ENCODE measurements around the gene ANKS3. TPM values are rescaled to one million over a fixed set of nuclear protein-coding genes. Genes with fewer than 3 reads are reported as not detected.

The ANKS3 gene
- total RNA-seq, 6 experiments from 2014 or later: 4.7 to 10.7 (median 7.6) TPM

DNA sequence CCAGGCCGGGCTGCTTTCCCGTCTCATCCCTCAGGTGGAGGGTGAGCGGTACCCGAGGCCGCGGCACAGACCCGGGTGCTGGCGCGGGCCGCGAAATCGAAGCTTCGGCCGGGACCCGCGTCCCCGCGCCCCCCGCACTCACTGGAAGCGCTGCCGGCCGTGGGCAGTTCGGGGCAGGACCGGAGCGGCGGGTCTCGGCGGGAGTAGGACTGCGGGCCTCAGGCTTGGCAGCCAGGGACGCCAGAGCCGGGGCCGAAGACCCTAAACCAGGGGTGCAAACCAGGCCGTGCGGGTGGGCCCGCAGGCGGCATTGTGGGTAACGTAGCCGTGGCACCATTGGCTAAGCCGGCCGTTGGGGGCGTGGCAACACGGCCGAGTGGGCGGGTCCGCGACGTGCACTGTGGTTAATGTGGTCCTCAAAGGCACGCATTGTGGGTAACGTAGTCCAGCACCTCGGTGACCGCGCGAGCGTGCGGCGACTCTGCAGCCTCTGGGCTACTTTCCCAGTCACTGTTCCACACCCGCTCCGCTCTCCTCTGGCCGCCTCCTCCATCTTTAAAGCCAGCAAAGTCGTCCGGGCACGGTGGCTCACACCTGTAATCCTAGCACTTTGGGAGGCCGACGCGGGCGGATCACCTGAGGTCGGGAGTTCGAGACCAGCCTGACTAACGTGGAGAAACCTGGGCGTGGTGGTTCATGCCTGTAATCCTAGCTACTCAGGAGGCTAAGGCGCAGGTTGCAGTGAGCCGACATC is 33.0 kb upstream of the ANKS3 start, which contains the start of gene ZNF500:
TSS of gene ZNF500 (minus strand) at position 288 of the 754 bp plus-strand sequence. CDS start 1,184 bp downstream, outside the sequence.
- intact Hi-C loops (cut with DNase I): no loop called here
- no peaks in the 10 kb centered on the region for H3K27me3 ChIP-seq
- DNase-seq: peak; percentile 98
- TF ChIP-seq POLR2A (IDR thresholded peaks at IDR 0.05) (peak; percentile 61), CTCF (IDR thresholded peaks at IDR 0.05) (peak in 1 of 4 donors; percentile 6)
- no peaks in the 10 kb centered on the region for H3K9me3 ChIP-seq
- H3K27ac ChIP-seq: peak within 1 kb of the TSS; percentile 74 to 79 (median 77)
- H3K4me1 ChIP-seq: peaks cover 0 to 18% (median 4%) of the 10 kb centered on the region in 4 donors
- 11% methylated on average over 6 of the region's 72 CpGs for WGBS (ENCODE audit: insufficient coverage, low coverage, low lambda C conversion rate, missing lambda C conversion rate)
- H3K4me3 ChIP-seq: peak within 1 kb of the TSS; percentile 97 to 99 (median 98)
- ATAC-seq: peak; percentile 90 to 95 (median 92)
- peaks cover 0 to 17% (median 5%) of the 10 kb centered on the region in 4 donors for H3K36me3 ChIP-seq

GRCh38 chr16:4765511-4766474 is 31.7 kb upstream of the ANKS3 start:
- Histone ChIP-seq H3K36me3 (peaks cover 0 to 27% (median 5%) of the 10 kb centered on the region in 4 donors), H3K27me3 (no peaks in the 10 kb centered on the region), H3K4me3 (peak overlapping the region; percentile 97 to 99 (median 98)), H3K9me3 (no peaks in the 10 kb centered on the region), H3K27ac (peak overlapping the region in 1 of 3 donors; percentile 13), H3K4me1 (peaks cover 0 to 18% (median 4%) of the 10 kb centered on the region in 4 donors)
- intact Hi-C loops (cut with DNase I): no loop called here
- ATAC-seq (no peak), DNase-seq (no peak)
- no peak for TF ChIP-seq CTCF (IDR thresholded peaks at IDR 0.05)
- TF ChIP-seq POLR2A (IDR thresholded peaks at IDR 0.05): no peak
- 15% methylated on average over 6 of the region's 26 CpGs for WGBS (ENCODE audit: insufficient coverage, low coverage, low lambda C conversion rate, missing lambda C conversion rate)

- Histone ChIP-seq H3K4me3 (no peak overlapping the region), H3K36me3 (peaks cover 0 to 43% (median 7%) of the 10 kb centered on the region in 4 donors), H3K27ac (no peak overlapping the region), H3K27me3 (no peaks in the 10 kb centered on the region), H3K4me1 (peaks cover 0 to 18% (median 4%) of the 10 kb centered on the region in 4 donors), H3K9me3 (no peaks in the 10 kb centered on the region)
- DNase-seq (no peak), ATAC-seq (no peak)
- intact Hi-C loops (cut with DNase I): no loop called here
- 83% methylated on average over 2 of the region's 7 CpGs for WGBS (ENCODE audit: insufficient coverage, low coverage, low lambda C conversion rate, missing lambda C conversion rate)
- TF ChIP-seq POLR2A (IDR thresholded peaks at IDR 0.05): no peak
- TF ChIP-seq CTCF (IDR thresholded peaks at IDR 0.05): no peak
Measured at GRCh38 chr16:4763791-4764190, 29.7 kb upstream of the ANKS3 start.

DNA sequence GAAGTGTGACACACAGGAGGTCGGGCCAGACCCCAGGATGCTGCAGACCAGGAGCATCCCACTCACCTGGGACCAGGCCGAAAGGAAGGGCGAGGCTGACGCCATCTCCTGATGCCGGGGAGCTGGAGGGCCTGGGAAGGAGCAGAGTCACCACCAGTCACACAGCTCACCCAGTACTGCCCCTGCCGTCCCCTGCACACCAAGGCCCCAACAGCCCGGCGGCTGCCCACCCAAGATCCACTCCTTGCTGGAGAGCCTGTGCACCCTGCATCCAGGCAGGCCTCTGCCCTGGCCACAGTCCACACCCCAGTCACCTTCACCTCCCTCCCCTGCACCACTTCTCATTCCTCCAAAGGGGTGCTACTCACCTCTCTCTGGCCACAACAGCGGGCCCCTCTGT is 28.1 kb upstream of the ANKS3 start:
- TF ChIP-seq POLR2A (IDR thresholded peaks at IDR 0.05) (no peak), CTCF (IDR thresholded peaks at IDR 0.05) (no peak)
- no peak for ATAC-seq
- peaks cover 0 to 55% (median 12%) of the 10 kb centered on the region in 4 donors for H3K36me3 ChIP-seq

More for the DNA sequence above, 28.1 kb upstream of the ANKS3 start:
- Histone ChIP-seq H3K4me3 (no peak overlapping the region), H3K27me3 (no peaks in the 10 kb centered on the region), H3K4me1 (peaks cover 0 to 9% (median 0%) of the 10 kb centered on the region in 4 donors), H3K9me3 (no peaks in the 10 kb centered on the region), H3K27ac (no peak overlapping the region)
- DNase-seq: no peak
- no CpG with 5 or more reads among the region's 9 CpGs for WGBS (ENCODE audit: insufficient coverage, low coverage, low lambda C conversion rate, missing lambda C conversion rate)
- intact Hi-C loops (cut with DNase I): no loop called here

Data from right lobe of liver (tissue), 6 donors.